Neural progenitor cell (in vitro differentiated cells): ENCODE results near the gene DIAPH2. TPM values are rescaled to one million over a fixed set of nuclear protein-coding genes. Genes with fewer than 3 reads are reported as not detected.

Experiments
- DNase-seq: peaks from one replicate; pipeline ENCODE4 v3.0.0-alpha.2; 2016; ENCODE audit warnings: low spot score
- H2AFZ ChIP-seq: fragments of 200-600 bp; sonication (generic); replicated peaks from 2 replicates; pipeline ENCODE4 v1.6.1; 2016; ENCODE audit warnings: antibody characterized with exemption
- H3F3A ChIP-seq: fragments of 200-600 bp; sonication (generic); 2 replicates; pipeline ENCODE4 v1.6.1; 2016; ENCODE audit warnings: antibody characterized with exemption, low read depth
- H3K27ac ChIP-seq: fragments of 200-600 bp; sonication (generic); 2 replicates; pipeline ENCODE4 v1.5.1; 2016; ENCODE audit warnings: mild to moderate bottlenecking
- H3K27me3 ChIP-seq: fragments of 200-600 bp; sonication (generic); 2 replicates; pipeline ENCODE4 v1.6.1; 2016; ENCODE audit warnings: mild to moderate bottlenecking, moderate library complexity
- H3K36me3 ChIP-seq: fragments of 200-600 bp; sonication (generic); 2 replicates; pipeline ENCODE4 v1.5.1; 2016
- H3K4me1 ChIP-seq: fragments of 200-600 bp; sonication (generic); 2 replicates; pipeline ENCODE4 v1.6.1; 2016; ENCODE audit warnings: mixed run types
- H3K4me2 ChIP-seq: fragments of 200-600 bp; sonication (generic); 2 replicates; pipeline ENCODE4 v1.6.1; 2016
- H3K4me3 ChIP-seq: fragments of 200-600 bp; sonication (generic); 2 replicates; pipeline ENCODE4 v1.5.1; 2016
- H3K79me2 ChIP-seq: fragments of 200-600 bp; sonication (generic); 2 replicates; pipeline ENCODE4 v1.6.1; 2016; ENCODE audit warnings: low read depth
- H3K9ac ChIP-seq: fragments of 200-600 bp; sonication (generic); 2 replicates; pipeline ENCODE4 v1.6.1; 2016
- H3K9me3 ChIP-seq: fragments of 200-600 bp; sonication (generic); 2 replicates; pipeline ENCODE4 v1.5.1; 2016; ENCODE audit warnings: low read depth
- H4K20me1 ChIP-seq: fragments of 200-600 bp; sonication (generic); 2 replicates; pipeline ENCODE4 v1.6.1; 2016; ENCODE audit warnings: low read depth
- H3K27ac Mint-ChIP-seq: 3 replicates; pipeline ENCODE4 v1.8.0; 2021; ENCODE audit warnings: mixed read lengths
- H3K27me3 Mint-ChIP-seq: 2 replicates; pipeline ENCODE4 v1.8.0; 2022; ENCODE audit warnings: low read depth, mild to moderate bottlenecking, inconsistent platforms, moderate library complexity, mixed read lengths; ENCODE audit not compliant: insufficient read depth
- H3K36me3 Mint-ChIP-seq: 3 replicates; pipeline ENCODE4 v1.8.0; 2021; ENCODE audit warnings: mixed read lengths
- H3K4me1 Mint-ChIP-seq: 3 replicates; pipeline ENCODE4 v1.8.0; 2021; ENCODE audit warnings: mixed read lengths
- H3K4me3 Mint-ChIP-seq: 3 replicates; pipeline ENCODE4 v1.8.0; 2021; ENCODE audit warnings: mild to moderate bottlenecking, moderate library complexity, mixed read lengths
- H3K9me3 Mint-ChIP-seq: 3 replicates; pipeline ENCODE4 v1.8.0; 2020; ENCODE audit warnings: mixed read lengths
- CTCF ChIP-seq: fragments of 200-600 bp; sonication (generic); IDR thresholded peaks from 2 replicates; pipeline ENCODE4 v1.5.1; 2017; ENCODE audit warnings: antibody characterized with exemption, mild to moderate bottlenecking
- EZH2 ChIP-seq: fragments of 200-600 bp; sonication (generic); IDR thresholded peaks from 2 replicates; pipeline ENCODE4 v1.6.1; 2017; ENCODE audit warnings: antibody characterized with exemption, mild to moderate bottlenecking, moderate library complexity
- EZH2phosphoT487 ChIP-seq: fragments of 200-600 bp; sonication (generic); IDR thresholded peaks from 2 replicates; pipeline ENCODE4 v1.6.1; 2017; ENCODE audit warnings: antibody characterized with exemption
- total RNA-seq: library from RNA; depleted of rRNA; stranded (reverse); fragments of >200 nt; gene quantifications from 2 replicates; pipeline ENCODE4 v1.2.3, GENCODE V29; 2015; ENCODE audit warnings: low replicate concordance

Gene DIAPH2
- total RNA-seq, 1 donor from 2014 or later, result 24.0 TPM

- Mint-ChIP-seq H3K4me1 (no peaks in the 10 kb centered on the region), H3K27me3 (peaks cover 2% of the 10 kb centered on the region), H3K9me3 (peaks cover 18% of the 10 kb centered on the region), H3K27ac (no peak overlapping the region), H3K4me3 (no peak overlapping the region), H3K36me3 (peaks cover 2% of the 10 kb centered on the region)
- no peak overlapping the region for H3K27ac ChIP-seq
- H3K4me2 ChIP-seq, result no peak overlapping the region
- TF ChIP-seq CTCF (no peak), EZH2phosphoT487 (no peak), EZH2 (no peak)
- H3F3A ChIP-seq, result no peaks in the 10 kb centered on the region
- no peak overlapping the region for H2AFZ ChIP-seq
- no peaks in the 10 kb centered on the region for H3K36me3 ChIP-seq
- H3K9me3 ChIP-seq, result no peaks in the 10 kb centered on the region
- H3K4me1 ChIP-seq, result no peaks in the 10 kb centered on the region
- no peak overlapping the region for H3K4me3 ChIP-seq
- no peaks in the 10 kb centered on the region for H3K27me3 ChIP-seq
- no peak overlapping the region for H3K9ac ChIP-seq
- no peaks in the 10 kb centered on the region for H4K20me1 ChIP-seq
- DNase-seq, result no peak
- no peaks in the 10 kb centered on the region for H3K79me2 ChIP-seq
Observed at GRCh38 chrX:97628807-97629596, 944.4 kb downstream of the DIAPH2 start.

GRCh38 chrX:97629597-97629985 lies 944.9 kb downstream of the DIAPH2 start:
- Histone ChIP-seq H3K27me3 (no peaks in the 10 kb centered on the region), H3K79me2 (no peaks in the 10 kb centered on the region), H3K4me3 (no peak overlapping the region), H3F3A (no peaks in the 10 kb centered on the region), H3K36me3 (no peaks in the 10 kb centered on the region), H3K9ac (no peak overlapping the region), H3K27ac (no peak overlapping the region), H3K4me2 (no peak overlapping the region), H3K4me1 (no peaks in the 10 kb centered on the region), H4K20me1 (no peaks in the 10 kb centered on the region), H3K9me3 (no peaks in the 10 kb centered on the region), H2AFZ (no peak overlapping the region)
- H3K27ac Mint-ChIP-seq, result no peak overlapping the region
- H3K4me3 Mint-ChIP-seq, result no peak overlapping the region
- peaks cover 2% of the 10 kb centered on the region for H3K36me3 Mint-ChIP-seq
- DNase-seq, result no peak
- H3K9me3 Mint-ChIP-seq, result peaks cover 18% of the 10 kb centered on the region
- TF ChIP-seq EZH2phosphoT487 (no peak), EZH2 (no peak)
- no peaks in the 10 kb centered on the region for H3K4me1 Mint-ChIP-seq
- peaks cover 2% of the 10 kb centered on the region for H3K27me3 Mint-ChIP-seq

GRCh38 chrX:97633798-97634197 lies 949.2 kb downstream of the DIAPH2 start:
- no peaks in the 10 kb centered on the region for H3K79me2 ChIP-seq
- DNase-seq, result no peak
- Mint-ChIP-seq H3K27ac (no peak overlapping the region), H3K4me1 (peaks cover 26% of the 10 kb centered on the region), H3K27me3 (peaks cover 5% of the 10 kb centered on the region), H3K4me3 (no peak overlapping the region), H3K9me3 (no peaks in the 10 kb centered on the region), H3K36me3 (no peaks in the 10 kb centered on the region)
- H3K4me1 ChIP-seq, result peaks cover 32% of the 10 kb centered on the region
- H3K27me3 ChIP-seq, result no peaks in the 10 kb centered on the region
- no peaks in the 10 kb centered on the region for H3K36me3 ChIP-seq
- H4K20me1 ChIP-seq, result no peaks in the 10 kb centered on the region
- no peak overlapping the region for H3K4me2 ChIP-seq
- H3K9me3 ChIP-seq, result no peaks in the 10 kb centered on the region
- no peak overlapping the region for H3K9ac ChIP-seq
- H2AFZ ChIP-seq, result no peak overlapping the region
- H3F3A ChIP-seq, result peaks cover 24% of the 10 kb centered on the region
- TF ChIP-seq EZH2phosphoT487, result no peak
- TF ChIP-seq EZH2, result no peak
- no peak for TF ChIP-seq CTCF
- no peak overlapping the region for H3K27ac ChIP-seq
- no peak overlapping the region for H3K4me3 ChIP-seq

- peaks cover 45% of the 10 kb centered on the region for H3K4me1 Mint-ChIP-seq
- Histone ChIP-seq H3K4me3 (no peak overlapping the region), H3K9ac (no peak overlapping the region), H4K20me1 (no peaks in the 10 kb centered on the region), H3K9me3 (no peaks in the 10 kb centered on the region), H2AFZ (peak overlapping the region; percentile 44), H3K79me2 (no peaks in the 10 kb centered on the region), H3F3A (peaks cover 41% of the 10 kb centered on the region), H3K4me2 (peak overlapping the region; percentile 48), H3K36me3 (no peaks in the 10 kb centered on the region), H3K4me1 (peaks cover 46% of the 10 kb centered on the region), H3K27me3 (no peaks in the 10 kb centered on the region), H3K27ac (no peak overlapping the region)
- DNase-seq, result peak; percentile 22
- H3K27me3 Mint-ChIP-seq, result peaks cover 3% of the 10 kb centered on the region
- TF ChIP-seq EZH2 (no peak), CTCF (no peak), EZH2phosphoT487 (no peak)
- peak overlapping the region; percentile 59 for H3K27ac Mint-ChIP-seq
- no peaks in the 10 kb centered on the region for H3K9me3 Mint-ChIP-seq
- H3K36me3 Mint-ChIP-seq, result no peaks in the 10 kb centered on the region
- H3K4me3 Mint-ChIP-seq, result no peak overlapping the region
Observed at GRCh38 chrX:97636473-97637140, 952.0 kb downstream of the DIAPH2 start.
